Right lobe of liver (tissue), 6 donors: ENCODE measurements around the gene ATXN10. TPM values are rescaled to one million over a fixed set of nuclear protein-coding genes. Genes with fewer than 3 reads are reported as not detected.

Experiments used
- ATAC-seq, 4 donors: fragments of 200-7000 bp; cut with Tn5 transposase; one replicate each; pipeline ENCODE4 v1.9.1; 2020; ENCODE audit warnings: mild to moderate bottlenecking in 4 of 4, moderate library complexity in 4 of 4
- DNase-seq, 3 donors: peaks; one replicate each; pipeline ENCODE4 v3.0.0-alpha.2; 2020
- H3K27ac ChIP-seq, 3 donors: fragments of 200-600 bp; one replicate each; pipeline ENCODE4 v1.8.0; 2022
- H3K27me3 ChIP-seq, 2 donors: fragments of 200-600 bp; one replicate each; pipeline ENCODE4 v1.8.0; 2022
- H3K36me3 ChIP-seq, 4 donors: fragments of 200-600 bp; sonication (generic) in 1 of 4; one replicate each; pipeline versions ENCODE4 v1.5.1 to v1.8.0; 2017 to 2022; ENCODE audit warnings: control low read depth in 1 of 4
- H3K4me1 ChIP-seq, 4 donors: fragments of 200-600 bp; sonication (generic) in 1 of 4; one replicate each; pipeline versions ENCODE4 v1.5.1 to v1.8.0; 2017 to 2022; ENCODE audit warnings: control low read depth in 1 of 4
- H3K4me3 ChIP-seq, 3 donors: fragments of 200-600 bp; one replicate each; pipeline ENCODE4 v1.8.0; 2022
- H3K9me3 ChIP-seq, 4 donors: fragments of 200-600 bp; sonication (generic) in 1 of 4; one replicate each; pipeline versions ENCODE4 v1.5.1 to v1.8.0; 2017 to 2022; ENCODE audit warnings: control low read depth in 1 of 4
- POLR2A ChIP-seq: fragments of 450-650 bp; IDR thresholded peaks from one replicate; pipeline ENCODE4 v1.6.1; 2017; ENCODE audit warnings: antibody characterized with exemption, mild to moderate bottlenecking
- WGBS: methylation state at CpG from one replicate; pipeline ENCODE4 v1.1.6; 2018; ENCODE audit warnings: low coverage, low lambda C conversion rate; ENCODE audit not compliant: insufficient coverage; ENCODE audit errors: missing lambda C conversion rate; 5-methylcytosine and 5-hydroxymethylcytosine counted together
- intact Hi-C, 2 donors: fragments of 100-400 bp; cut with DNase I; formaldehyde crosslinking; loops; one replicate each; pipeline versions ENCODE4 v1.11.2 to v1.14.1; 2022
- total RNA-seq, 6 experiments: library from RNA; depleted of rRNA in 2 of 6; stranded (reverse); fragments of >200 nt in 2 of 6; fragmentation: NEBNext Ultra II Directional in 3 of 6; extraction: Animal tissue kit (Norgen Biotek cat#: 25700) in 3 of 6; gene quantifications; one replicate each; pipeline versions ENCODE4 v1.1.0 to v1.2.4, GENCODE V29; 2016 to 2023
- TF ChIP-seq, protein P1 (sequence below), 4 donors: fragments of 200-600 bp in 3 of 4; fragments of 450-650 bp in 1 of 4; IDR thresholded peaks; one replicate each; pipeline versions ENCODE4 v1.5.1 to v1.8.0; 2016 to 2022; ENCODE audit warnings: antibody characterized with exemption in 4 of 4, mild to moderate bottlenecking in 2 of 4
- donor health status: DM: no; HTN: yes; CAD: no.
- donor health status: DM: no; HTN: no; CAD: no.
- donor health status: DM: no; HTN: no; CAD: no.
- donor health status: DM: no; HTN: yes; CAD: no.
- donor health status: DM: no; HTN: yes; CAD: no.

Gene ATXN10
- total RNA-seq, 6 experiments from 2014 or later, result 70.0 to 118 (median 84.3) TPM

DNA sequence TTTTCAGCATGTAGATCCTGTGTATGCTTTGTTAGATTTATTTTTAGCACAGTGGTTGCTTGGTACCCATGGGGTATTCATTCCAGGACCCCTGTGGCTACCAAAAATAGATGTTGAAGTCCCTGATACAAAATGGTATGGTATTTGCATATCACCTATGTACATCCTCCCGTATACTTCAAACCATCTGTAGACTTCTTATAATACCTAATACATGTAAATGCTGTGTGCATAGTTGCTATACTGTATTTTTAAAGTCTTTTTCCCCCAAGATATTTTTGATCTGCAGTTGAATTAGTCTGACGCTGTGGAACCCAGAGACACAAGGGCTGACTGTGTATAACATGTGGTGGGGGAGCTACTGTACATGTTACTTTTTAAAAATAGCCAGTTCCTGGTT lies 101.1 kb downstream of the ATXN10 start:
- TF ChIP-seq POLR2A, result no peak
- no peak overlapping the region for H3K4me3 ChIP-seq
- no peaks in the 10 kb centered on the region for H3K27me3 ChIP-seq
- intact Hi-C loops, result no loop called here
- no peak overlapping the region for H3K27ac ChIP-seq
- ATAC-seq (no peak), DNase-seq (no peak)
- H3K4me1 ChIP-seq, result no peaks in the 10 kb centered on the region
- H3K9me3 ChIP-seq, result no peaks in the 10 kb centered on the region
- H3K36me3 ChIP-seq, result no peaks in the 10 kb centered on the region
- 91% methylated on average over 2 of the region's 2 CpGs for WGBS

GRCh38 chr22:45774001-45774670 lies 102.5 kb downstream of the ATXN10 start:
- WGBS, result 100% methylated on average over 3 of the region's 6 CpGs
- H3K27ac ChIP-seq, result no peak overlapping the region
- H3K4me1 ChIP-seq, result no peaks in the 10 kb centered on the region
- ATAC-seq (no peak), DNase-seq (no peak)
- no peaks in the 10 kb centered on the region for H3K36me3 ChIP-seq
- no peak for TF ChIP-seq POLR2A
- TF ChIP-seq, protein P1, sequence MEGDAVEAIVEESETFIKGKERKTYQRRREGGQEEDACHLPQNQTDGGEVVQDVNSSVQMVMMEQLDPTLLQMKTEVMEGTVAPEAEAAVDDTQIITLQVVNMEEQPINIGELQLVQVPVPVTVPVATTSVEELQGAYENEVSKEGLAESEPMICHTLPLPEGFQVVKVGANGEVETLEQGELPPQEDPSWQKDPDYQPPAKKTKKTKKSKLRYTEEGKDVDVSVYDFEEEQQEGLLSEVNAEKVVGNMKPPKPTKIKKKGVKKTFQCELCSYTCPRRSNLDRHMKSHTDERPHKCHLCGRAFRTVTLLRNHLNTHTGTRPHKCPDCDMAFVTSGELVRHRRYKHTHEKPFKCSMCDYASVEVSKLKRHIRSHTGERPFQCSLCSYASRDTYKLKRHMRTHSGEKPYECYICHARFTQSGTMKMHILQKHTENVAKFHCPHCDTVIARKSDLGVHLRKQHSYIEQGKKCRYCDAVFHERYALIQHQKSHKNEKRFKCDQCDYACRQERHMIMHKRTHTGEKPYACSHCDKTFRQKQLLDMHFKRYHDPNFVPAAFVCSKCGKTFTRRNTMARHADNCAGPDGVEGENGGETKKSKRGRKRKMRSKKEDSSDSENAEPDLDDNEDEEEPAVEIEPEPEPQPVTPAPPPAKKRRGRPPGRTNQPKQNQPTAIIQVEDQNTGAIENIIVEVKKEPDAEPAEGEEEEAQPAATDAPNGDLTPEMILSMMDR (IDR thresholded peaks at IDR 0.05), result no peak
- H3K27me3 ChIP-seq, result no peaks in the 10 kb centered on the region
- H3K9me3 ChIP-seq, result no peaks in the 10 kb centered on the region
- intact Hi-C loops, result no loop called here
- no peak overlapping the region for H3K4me3 ChIP-seq

DNA sequence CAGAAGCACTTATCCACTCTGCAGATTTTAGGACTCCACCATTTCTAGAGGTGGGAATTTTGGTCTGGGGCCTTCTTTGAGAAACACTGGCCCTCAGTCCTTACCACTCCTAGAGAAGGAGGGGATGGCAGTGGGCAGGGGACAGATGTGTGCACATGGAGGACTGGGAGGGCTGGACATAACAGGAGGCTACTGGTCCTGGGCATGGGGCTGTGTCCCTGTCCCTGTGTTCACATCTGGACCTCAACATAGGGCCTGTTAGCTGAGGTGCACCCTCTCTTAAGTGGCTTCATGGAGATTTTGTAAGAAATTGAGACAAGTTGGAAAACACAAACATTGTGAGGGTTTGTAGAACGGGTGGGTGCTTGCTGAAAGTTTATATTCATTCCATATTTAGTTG lies 103.4 kb downstream of the ATXN10 start:
- no peak for DNase-seq
- no peaks in the 10 kb centered on the region for H3K9me3 ChIP-seq
- H3K4me1 ChIP-seq, result no peaks in the 10 kb centered on the region
- WGBS, result 77% methylated on average over 1 of the region's 1 CpG
- no peaks in the 10 kb centered on the region for H3K36me3 ChIP-seq
- no peak overlapping the region for H3K4me3 ChIP-seq
- no peak overlapping the region for H3K27ac ChIP-seq
- no peak for ATAC-seq
- H3K27me3 ChIP-seq, result no peaks in the 10 kb centered on the region
- TF ChIP-seq, protein P1 (IDR thresholded peaks at IDR 0.05), result no peak
- no peak for TF ChIP-seq POLR2A
- intact Hi-C loops, result no loop called here

DNA sequence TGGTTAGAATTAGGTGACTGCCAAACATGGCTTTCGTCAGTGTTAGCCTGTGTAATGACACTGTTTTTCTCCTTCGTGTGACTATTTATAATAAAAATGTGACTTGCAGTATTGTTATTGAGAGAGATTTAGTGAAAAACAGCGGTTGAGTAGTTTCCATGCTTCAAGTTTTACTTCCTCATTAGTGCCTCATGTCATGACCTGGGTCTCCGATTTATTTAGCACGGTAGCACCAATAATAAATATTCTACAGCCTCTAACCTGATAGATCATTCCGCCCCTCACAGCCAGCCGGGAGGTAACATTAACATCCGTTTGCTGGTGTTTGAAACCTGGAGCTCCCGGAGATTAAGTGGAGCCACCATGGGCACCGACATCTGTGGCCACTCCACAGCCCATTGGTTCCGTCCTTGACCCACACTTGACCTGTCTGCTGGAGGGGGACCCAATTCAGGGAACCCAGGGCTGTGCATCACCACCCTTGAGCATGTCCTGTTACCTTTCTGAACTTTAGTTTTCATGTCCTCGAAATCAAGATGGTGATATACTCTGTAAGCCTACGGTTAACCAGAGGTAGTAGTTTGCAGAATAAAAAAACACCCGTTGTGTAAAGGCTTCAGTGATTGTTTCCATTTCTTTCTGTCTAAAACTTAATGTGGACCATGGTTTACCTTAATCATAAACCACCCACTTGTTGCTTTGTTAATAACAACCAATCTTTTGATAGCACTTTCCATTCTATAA lies 104.1 kb downstream of the ATXN10 start:
- Histone ChIP-seq H3K9me3 (no peaks in the 10 kb centered on the region), H3K27ac (no peak overlapping the region), H3K4me1 (no peaks in the 10 kb centered on the region), H3K4me3 (no peak overlapping the region), H3K27me3 (no peaks in the 10 kb centered on the region), H3K36me3 (no peaks in the 10 kb centered on the region)
- intact Hi-C loops, result no loop called here
- no peak for TF ChIP-seq POLR2A
- TF ChIP-seq, protein P1 (IDR thresholded peaks at IDR 0.05), result no peak
- ATAC-seq, result no peak
- 91% methylated on average over 13 of the region's 14 CpGs for WGBS
- DNase-seq, result no peak

DNA sequence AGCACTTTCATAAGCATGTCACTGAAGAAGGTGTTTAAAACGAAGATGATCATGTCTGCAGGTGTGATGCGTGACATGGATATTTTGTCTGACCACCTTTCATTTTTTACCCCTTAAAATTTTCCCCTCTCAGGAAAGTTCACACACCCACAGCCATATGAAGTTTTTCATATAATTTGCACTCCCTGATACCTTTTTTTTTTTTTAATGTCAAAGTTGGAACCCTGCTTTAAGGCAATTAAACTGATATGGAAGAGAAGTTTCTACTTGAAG lies 104.6 kb downstream of the ATXN10 start:
- ATAC-seq, result no peak
- Histone ChIP-seq H3K4me1 (no peaks in the 10 kb centered on the region), H3K4me3 (no peak overlapping the region), H3K9me3 (no peaks in the 10 kb centered on the region), H3K36me3 (no peaks in the 10 kb centered on the region), H3K27me3 (no peaks in the 10 kb centered on the region), H3K27ac (no peak overlapping the region)
- DNase-seq, result no peak
- 100% methylated on average over 2 of the region's 2 CpGs for WGBS
- TF ChIP-seq POLR2A, result no peak
- TF ChIP-seq, protein P1 (IDR thresholded peaks at IDR 0.05), result no peak
- intact Hi-C loops, result no loop called here
